Brain microvascular endothelial cell (primary cell): ENCODE data around the gene ENTPD8.

Experiments used
- DNase-seq: peaks from one replicate; pipeline ENCODE4 v3.0.0-alpha.2; 2020
- H3K27ac ChIP-seq: fragments of 250-450 bp; sonication (Bioruptor Pico); 2 replicates; pipeline ENCODE4 v1.5.1; 2020; ENCODE audit warnings: mild to moderate bottlenecking, moderate library complexity
- H3K27me3 ChIP-seq: fragments of 250-450 bp; sonication (Bioruptor Pico); replicated peaks from 2 replicates; pipeline ENCODE4 v1.5.1; 2020; ENCODE audit warnings: mild to moderate bottlenecking
- H3K36me3 ChIP-seq: fragments of 250-450 bp; sonication (Bioruptor Pico); replicated peaks from 2 replicates; pipeline ENCODE4 v1.5.1; 2020; ENCODE audit warnings: mild to moderate bottlenecking
- H3K4me3 ChIP-seq: 2 replicates; pipeline ENCODE4 v1.5.1; 2011; ENCODE audit warnings: low read depth, mild to moderate bottlenecking, control low read depth, low read length, moderate library complexity
- CTCF ChIP-seq: IDR thresholded peaks from 2 replicates; pipeline ENCODE4 v1.5.1; 2011; ENCODE audit warnings: low read depth, mild to moderate bottlenecking, moderate library complexity, low read length, control low read depth, inconsistent platforms; ENCODE audit errors: missing control alignments
- in situ Hi-C: cut with HindIII; loops from 2 replicates; pipeline ENCODE4 v1.10.0; 2017; ENCODE audit warnings: low sequenced_read_pairs, low pct_ligation_motif_present

The ENTPD8 gene

DNA sequence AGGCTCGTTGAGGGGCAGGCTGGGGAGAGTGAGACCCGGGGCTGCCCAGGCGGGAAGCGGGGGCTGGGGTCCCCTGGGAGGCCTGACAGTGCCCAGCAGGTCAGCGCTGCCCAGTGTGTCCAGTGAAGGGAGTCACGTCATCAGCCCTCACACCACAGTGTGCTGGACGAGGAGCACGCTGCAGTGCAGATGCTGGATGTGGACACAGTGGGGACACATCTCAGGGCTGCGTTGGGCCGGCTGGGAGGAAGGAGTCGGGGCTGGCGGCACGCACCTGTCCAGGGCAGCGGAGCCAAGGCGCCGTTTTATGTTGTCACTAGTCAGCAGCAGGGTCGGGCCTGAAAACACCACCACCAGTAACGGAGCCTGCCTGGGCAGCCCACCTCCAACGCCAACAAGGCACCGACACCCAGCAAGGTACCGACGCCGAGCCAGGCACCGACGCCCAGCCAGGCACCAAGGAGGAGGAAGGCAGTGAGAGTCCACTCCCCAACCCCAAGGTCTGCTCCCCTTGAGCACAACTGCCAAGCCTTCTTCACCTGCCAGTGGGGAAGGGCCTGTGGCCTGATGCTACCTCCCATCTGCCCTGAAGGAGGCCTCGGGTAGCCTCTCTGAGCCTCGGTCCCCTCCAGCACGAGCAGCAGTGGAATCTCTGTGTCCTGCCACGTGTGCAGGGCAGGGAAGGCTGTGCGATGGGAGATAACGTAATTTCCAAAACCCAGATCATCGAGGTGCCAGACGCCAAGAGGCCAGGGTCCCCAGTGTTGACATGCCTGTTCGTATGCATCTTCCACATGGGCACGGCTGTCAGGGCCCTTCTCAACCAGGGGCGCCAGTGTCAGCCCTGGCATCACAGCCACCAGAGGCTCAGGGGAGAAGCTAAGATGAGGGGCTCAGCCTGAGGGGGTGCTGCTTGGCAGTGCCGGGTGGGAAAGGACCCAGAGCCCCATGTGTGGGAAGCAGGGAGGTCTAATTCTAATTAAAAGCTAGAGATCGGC lies 39.8 kb upstream of the ENTPD8 start:
- Histone ChIP-seq H3K4me3 (no peak overlapping the region), H3K27ac (no peak overlapping the region), H3K27me3 (no peaks in the 10 kb centered on the region), H3K36me3 (no peaks in the 10 kb centered on the region)
- in situ Hi-C loops = no loop called here
- no peak for TF ChIP-seq CTCF
- no peak for DNase-seq

GRCh38 chr9:137479892-137480685 lies 38.9 kb upstream of the ENTPD8 start:
- H3K4me3 ChIP-seq = no peak overlapping the region
- in situ Hi-C loops = no loop called here
- H3K27ac ChIP-seq = no peak overlapping the region
- TF ChIP-seq CTCF = no peak
- no peaks in the 10 kb centered on the region for H3K27me3 ChIP-seq
- DNase-seq = no peak
- no peaks in the 10 kb centered on the region for H3K36me3 ChIP-seq

DNA sequence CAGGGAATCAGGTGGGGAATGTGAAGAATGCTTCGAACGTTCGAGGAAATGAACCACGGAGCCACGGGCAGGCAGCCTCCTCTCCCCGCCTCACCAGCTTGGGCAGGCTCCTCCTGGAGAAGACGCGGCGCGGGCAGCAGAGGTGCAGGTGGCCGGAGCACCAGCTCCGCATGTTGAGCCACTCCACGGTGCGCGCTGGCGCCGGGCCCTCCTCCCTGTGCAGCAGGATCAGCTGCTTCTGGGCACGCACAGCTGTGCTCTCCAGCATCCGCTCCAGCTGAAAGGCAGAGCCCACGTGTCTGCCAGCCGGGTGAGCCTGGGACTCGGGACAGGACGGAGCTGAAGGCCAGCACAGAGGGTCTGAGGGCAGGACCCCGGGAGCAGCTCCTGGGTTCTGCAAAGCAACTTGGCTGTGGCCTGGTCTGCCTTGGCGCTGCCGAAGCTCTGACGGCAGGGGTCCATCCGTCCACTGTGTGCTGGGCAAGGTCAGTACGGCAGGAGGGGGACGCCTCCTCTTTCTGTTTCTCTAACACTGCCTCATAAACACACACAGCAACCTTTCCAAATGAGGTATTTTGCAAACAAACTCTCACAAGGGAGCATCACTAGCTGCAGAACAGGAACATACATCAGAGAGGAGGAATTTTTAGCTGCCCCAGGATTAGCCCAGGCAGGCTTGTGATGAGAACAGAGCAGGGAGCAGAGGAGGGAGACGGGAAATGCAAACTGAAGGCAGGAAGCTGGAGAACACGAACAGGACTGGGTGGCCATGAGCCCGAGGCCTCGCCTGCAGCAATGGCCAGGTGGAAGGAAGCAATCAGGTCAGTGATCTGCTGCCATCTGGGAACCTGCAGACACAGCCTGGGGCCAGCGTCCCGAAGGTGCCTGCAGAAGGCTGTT lies 38.1 kb upstream of the ENTPD8 start:
- in situ Hi-C loops = no loop called here
- DNase-seq = no peak
- no peak overlapping the region for H3K4me3 ChIP-seq

GRCh38 chr9:137478613-137478961 lies 37.4 kb upstream of the ENTPD8 start:
- in situ Hi-C loops = no loop called here
- no peak for TF ChIP-seq CTCF
- Histone ChIP-seq H3K4me3 (no peak overlapping the region), H3K27me3 (no peaks in the 10 kb centered on the region), H3K36me3 (no peaks in the 10 kb centered on the region), H3K27ac (no peak overlapping the region)
- DNase-seq = no peak

More for the DNA sequence above, 38.1 kb upstream of the ENTPD8 start:
- Histone ChIP-seq H3K27me3 (no peaks in the 10 kb centered on the region), H3K36me3 (no peaks in the 10 kb centered on the region), H3K27ac (no peak overlapping the region)
- TF ChIP-seq CTCF = no peak

DNA sequence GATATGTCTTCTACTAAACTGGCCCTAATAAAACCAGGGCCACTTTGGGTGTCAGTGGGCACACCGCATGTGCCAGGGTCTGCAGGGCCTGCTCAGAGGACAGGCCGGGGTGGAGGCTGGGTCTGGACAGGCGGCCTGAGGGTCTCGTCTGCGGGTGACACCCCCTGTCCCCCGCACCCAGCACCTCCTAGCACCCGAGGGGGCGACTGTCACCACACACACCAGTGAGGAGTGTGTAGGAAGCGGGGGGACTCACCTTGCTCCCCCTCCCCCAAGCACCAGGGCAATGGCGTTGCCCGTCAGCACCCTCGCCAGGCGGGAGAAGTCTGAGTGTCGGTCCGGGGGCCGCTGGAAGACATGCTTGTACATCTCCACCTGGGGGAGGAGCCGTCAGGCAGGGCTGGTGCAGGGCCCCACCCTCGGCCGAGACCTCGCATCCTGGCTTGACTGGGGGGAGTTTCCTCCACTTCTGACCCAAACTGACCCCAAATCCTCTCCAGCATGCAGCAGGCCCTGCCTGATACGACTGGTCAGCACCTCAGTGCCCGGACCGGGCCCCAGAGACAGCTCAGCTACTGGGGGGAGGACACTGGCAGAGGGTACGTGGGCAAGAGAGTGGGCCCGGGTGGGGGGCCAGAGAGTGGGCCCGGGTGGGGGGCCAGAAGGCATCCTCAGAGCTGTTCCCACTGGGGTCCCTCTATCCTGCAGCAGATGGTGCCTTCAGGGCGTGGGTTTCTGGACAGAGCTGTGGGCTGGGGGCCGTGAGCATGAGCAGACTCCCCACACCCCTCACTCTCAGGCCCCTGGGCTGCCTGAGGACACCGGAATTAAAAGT lies 36.8 kb upstream of the ENTPD8 start:
- no peak for TF ChIP-seq CTCF
- Histone ChIP-seq H3K4me3 (no peak overlapping the region), H3K27me3 (no peaks in the 10 kb centered on the region), H3K27ac (no peak overlapping the region), H3K36me3 (no peaks in the 10 kb centered on the region)
- DNase-seq = no peak
- in situ Hi-C loops = no loop called here
